GM18873 (cell line): ENCODE results near the gene BCL2L1.

ENCODE experiments used
- ATAC-seq: cut with Tn5 transposase; IDR thresholded peaks from one replicate; pipeline ENCODE4 v1.9.1; 2021; ENCODE audit warnings: mild to moderate bottlenecking, moderate library complexity, moderate number of reproducible peaks; ENCODE audit not compliant: unreplicated experiment, low FRiP score

Gene BCL2L1

GRCh38 chr20:31695849-31696804 lies 26.5 kb downstream of the BCL2L1 start:
- no peak for ATAC-seq

- ATAC-seq, result no peak
Measured at GRCh38 chr20:31694842-31695593, 27.6 kb downstream of the BCL2L1 start.

GRCh38 chr20:31693987-31694661 lies 28.5 kb downstream of the BCL2L1 start:
- no peak for ATAC-seq

GRCh38 chr20:31693402-31693801 lies 29.3 kb downstream of the BCL2L1 start:
- ATAC-seq, result no peak

DNA sequence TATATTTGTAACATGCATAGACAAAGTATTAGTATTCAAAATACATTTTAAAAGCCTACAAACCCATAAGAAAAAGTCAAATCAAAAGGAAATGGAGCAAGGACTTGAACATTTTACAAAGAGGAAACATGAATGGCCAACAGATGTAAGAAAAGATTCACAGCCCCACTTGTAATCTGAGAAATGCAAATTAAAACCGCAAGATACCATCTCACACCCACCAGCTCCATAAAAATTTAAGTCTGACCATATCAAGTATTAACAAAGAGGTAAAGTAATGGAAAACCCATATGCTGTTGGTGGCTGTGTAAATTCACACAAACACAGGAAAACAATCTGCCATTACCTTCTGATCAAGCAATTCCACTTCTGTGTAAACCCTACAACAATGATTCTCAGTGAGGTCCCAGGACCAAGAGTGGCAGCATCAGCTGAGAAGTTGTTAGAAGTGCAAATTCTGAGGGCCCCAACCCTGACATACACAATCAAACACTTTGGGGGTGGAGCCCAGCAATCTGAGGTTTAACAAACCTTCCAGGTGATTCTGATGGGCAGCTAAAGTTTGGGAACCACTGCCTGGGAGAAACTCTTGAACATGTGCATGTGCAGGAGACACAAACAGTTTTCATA lies 30.9 kb downstream of the BCL2L1 start:
- no peak for ATAC-seq

DNA sequence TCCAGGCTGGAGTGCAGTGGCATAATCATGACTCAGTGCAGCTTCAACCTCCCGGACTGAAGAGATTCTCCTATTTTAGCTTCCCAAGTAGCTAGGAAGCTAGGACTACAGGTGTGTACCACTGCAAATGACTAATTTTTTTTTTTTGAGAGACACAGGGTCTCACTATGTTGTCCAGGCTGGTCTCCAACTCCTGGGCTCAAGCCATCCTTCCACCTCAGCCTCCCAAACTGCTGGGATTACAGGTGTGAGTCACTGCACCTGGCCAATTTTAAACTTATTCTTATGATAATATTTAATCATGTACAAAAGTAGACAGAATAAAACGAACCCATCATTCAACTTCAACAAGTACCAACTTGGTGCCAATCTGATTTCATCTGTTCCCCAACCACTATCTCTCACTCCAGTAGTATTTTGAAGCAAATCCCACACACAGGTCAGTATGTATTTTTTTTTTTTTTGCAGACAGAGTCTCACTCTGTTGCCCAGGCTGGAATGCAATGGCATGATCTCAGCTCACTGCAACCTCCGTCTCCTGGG lies 32.5 kb downstream of the BCL2L1 start:
- no peak for ATAC-seq

GRCh38 chr20:31689141-31689540 lies 33.5 kb downstream of the BCL2L1 start:
- no peak for ATAC-seq

- ATAC-seq, result no peak
Measured at GRCh38 chr20:31687777-31688176, 34.9 kb downstream of the BCL2L1 start.

GRCh38 chr20:31685853-31686643 lies 36.6 kb downstream of the BCL2L1 start:
- ATAC-seq, result no peak

DNA sequence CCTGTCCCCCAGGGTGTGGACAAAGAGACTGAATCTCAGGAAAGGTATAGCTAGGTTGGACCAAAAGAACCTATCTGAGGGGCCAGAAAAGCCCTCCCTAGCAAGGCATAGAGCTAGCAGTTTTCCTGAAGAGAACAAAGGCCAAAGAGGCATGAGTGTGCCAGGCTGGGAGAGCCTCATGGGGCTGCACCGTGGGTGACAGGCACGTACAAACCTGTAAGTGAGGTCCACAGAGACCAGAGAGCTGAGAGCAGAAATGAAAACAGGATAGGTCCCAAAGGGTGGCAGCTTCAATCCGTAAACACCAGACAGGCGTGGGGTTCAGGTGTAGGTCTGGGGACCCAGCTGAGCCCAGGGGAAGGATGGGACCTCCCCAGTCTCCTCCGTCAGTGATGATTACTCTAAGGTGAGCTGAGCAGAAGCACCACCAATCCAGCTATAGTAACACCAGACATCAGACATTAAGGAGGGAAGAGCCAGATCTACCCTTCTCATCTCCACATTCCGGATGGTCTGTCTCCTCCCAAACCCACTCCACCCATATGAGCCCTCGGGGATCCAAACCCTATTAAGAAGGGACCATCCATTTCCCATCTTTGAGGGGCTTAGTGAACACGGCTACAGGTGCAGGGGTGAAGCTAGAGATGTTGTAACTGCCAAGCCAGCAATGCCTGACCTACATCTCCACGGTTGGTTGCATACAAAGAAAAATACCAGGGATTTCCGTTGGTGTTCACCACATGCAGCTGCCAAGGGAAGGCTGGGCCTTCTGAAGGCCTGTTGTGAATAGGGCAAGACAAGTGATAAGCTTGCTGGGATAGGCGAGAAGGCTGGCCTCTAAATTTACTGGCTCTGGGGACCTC lies 38.3 kb downstream of the BCL2L1 start:
- no peak for ATAC-seq

DNA sequence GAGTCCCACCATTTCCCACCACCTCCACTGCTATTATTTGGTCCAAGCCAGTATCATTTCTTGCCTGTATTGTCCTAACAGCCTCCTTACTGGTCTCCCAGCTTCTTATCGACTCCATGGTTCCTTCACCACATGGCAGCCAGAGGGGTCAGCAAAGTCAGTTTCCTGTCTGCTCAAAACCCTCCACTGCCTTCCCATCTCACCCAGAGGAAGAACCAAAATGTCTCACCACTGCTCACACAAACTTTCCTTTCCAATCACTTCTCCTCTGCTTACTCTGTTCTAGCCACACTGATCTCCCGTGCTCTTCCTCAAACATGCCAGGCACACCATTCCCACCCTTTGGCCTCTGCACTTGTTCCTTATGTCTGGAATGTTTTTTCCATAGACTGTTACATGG lies 39.7 kb downstream of the BCL2L1 start:
- no peak for ATAC-seq

GRCh38 chr20:31682352-31682751 lies 40.3 kb downstream of the BCL2L1 start:
- no peak for ATAC-seq

DNA sequence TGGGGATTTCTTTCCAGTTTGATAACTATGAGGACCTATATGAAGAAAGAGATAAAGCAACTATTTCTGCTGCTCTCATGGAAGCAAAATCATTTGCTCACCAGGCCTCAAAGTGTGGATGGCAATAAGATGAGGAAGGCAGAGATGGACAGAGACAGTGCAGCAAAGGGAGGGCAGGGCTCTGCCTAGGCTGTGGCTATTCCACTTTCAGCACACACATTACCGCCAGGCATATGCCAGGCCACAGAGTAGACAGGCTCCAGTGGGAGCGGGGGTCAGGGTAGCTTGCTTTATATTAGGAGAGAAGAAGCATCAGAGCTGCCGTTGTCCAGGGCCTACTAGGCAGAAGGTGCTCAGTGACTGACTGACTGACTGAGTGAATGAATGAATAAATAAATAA lies 40.9 kb downstream of the BCL2L1 start:
- no peak for ATAC-seq

DNA sequence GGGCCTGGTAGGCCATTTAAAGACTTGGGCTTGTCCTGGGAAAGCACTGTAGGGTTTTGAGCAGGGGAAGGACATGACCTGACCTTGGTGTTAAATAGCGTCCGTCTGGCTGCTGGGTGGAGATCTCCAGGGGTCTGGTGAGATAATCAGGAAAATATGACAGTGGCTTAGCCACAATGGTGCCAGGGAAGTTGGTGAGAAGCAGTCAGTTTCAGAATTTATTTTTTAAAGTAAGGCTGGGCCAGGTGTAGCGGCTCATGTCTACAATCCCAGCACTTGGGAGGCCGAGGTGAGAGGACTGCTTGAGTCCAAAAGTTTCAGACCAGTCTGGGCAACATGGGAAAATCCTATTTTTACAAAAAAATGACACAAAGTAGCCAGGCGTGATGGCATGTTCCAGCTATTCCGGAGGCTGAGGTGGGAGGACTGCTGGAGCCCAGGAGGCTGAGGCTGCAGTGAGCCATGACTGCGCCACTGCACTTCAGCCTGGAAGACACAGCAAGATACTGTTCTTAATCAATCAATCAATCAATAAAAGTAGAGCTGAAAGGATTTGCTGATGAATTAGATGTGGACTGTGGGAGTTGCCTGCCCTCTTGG lies 41.4 kb downstream of the BCL2L1 start:
- no peak for ATAC-seq

DNA sequence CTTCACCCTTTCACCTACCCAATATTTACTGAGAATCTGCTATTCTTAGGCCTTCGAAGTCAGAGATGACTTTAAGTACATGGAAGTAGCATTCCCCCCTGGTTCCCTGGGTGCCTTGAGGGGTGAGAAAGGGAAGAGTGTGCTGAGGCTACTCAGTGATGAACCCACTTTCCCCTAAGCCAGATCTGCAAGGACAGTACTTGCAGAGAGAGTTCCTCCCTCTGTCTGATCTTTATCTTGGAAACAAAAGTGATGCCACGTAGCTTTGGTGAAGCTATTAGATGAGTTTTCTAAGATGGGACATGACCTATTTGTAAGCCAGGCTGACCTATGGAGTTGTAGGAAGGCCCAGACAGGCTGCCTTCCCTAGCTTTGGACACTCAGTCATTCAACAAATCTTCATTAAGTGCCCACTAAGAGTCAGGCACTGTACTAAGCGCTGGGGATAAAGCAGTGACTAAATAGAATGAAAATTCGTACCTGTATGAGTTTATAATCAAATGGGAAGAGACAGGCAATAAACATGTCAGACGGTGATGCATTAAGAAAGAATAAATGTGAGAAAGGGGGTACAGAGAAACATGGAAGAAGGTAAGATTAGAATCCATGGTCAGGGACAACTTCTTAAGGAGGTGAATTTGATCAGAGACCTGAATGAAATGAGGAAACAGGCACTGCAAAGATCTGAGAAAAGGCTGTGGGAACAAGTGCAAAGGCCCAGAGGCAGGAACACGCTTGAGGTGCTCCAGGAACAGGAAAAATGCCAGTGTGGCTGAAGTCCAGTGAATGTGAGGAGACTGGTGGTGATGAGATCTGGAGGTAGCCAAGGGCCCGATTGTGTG lies 42.2 kb downstream of the BCL2L1 start:
- no peak for ATAC-seq

DNA sequence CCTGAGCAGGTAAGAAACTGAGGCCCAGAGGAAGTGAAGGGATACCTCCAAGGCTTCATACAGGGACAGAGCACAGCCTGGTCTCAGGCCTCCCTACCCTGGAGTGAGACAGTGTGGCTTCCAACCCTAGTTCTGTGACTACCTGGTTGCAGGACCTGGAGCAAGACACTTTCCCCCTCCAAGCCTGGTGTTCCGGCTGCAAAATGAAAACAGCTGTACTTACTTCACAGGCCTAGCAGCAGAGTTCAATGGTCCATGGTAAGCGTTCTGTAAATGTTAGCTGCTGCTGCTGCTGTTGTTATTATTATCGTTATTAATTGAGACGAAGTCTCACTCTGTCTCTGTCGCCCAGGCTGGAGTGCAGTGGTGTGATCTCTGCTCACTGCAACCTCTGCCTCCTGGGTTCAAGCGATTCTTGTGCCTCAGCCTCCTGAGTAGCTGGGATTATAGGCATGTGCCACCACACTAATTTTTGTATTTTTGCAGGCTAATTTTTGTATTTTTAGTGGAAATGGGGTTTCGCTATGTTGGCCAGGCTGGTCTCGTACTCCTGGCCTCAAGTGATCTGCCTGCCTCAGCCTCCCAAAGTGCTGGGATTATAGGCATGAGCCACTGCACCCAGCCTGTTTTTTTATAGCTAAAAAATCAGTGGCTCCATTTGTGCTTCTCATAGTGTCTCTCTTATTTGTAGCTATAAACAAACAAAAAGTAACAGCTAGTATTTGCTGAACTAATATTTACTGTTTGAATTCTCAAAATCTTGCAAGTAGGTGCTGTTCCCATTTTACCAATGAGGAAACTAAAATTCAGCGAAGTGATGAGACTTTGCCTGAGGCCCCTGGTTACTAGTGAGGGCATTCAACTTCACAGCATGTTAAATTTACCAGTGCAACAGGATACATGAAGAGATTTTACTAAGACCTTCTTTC lies 43.0 kb downstream of the BCL2L1 start:
- no peak for ATAC-seq
